Keratinocyte (primary cell): Measurements from ENCODE around the gene BCL2. TPM values are rescaled to one million over a fixed set of nuclear protein-coding genes. Genes with fewer than 3 reads are reported as not detected.

Experiments used
- DNase-seq: peaks from one replicate; pipeline ENCODE4 v3.0.0-alpha.2; 2011; ENCODE audit warnings: low read depth, missing footprints, low spot score
- FAIRE-seq: peaks from 2 replicates; lab custom pipeline; 2011; peaks lifted over from hg19 to GRCh38; lab: Jason Lieb, UNC
- H2AFZ ChIP-seq: 2 replicates; pipeline ENCODE4 v1.6.0; 2012; ENCODE audit warnings: low read length, control low read depth, inconsistent platforms; ENCODE audit not compliant: control insufficient read depth
- H3K27ac ChIP-seq: 2 replicates; pipeline ENCODE4 v1.5.1; 2011; ENCODE audit warnings: low read length; ENCODE audit not compliant: control insufficient read depth, insufficient read depth
- H3K27me3 ChIP-seq: 3 replicates; pipeline ENCODE4 v1.6.0; 2011; ENCODE audit warnings: low read length; ENCODE audit not compliant: control insufficient read depth, insufficient read depth; ENCODE audit errors: extremely low read depth
- H3K36me3 ChIP-seq, 2 experiments: 2 replicates in 1 of 2; 3 replicates in 1 of 2; pipeline ENCODE4 v1.5.1; 2011; ENCODE audit warnings: low read length in 2 of 2, mild to moderate bottlenecking in 1 of 2; ENCODE audit not compliant: control insufficient read depth in 2 of 2, insufficient read depth in 2 of 2; ENCODE audit errors: extremely low read depth in 1 of 2
- H3K4me1 ChIP-seq: 3 replicates; pipeline ENCODE4 v1.5.1; 2011; ENCODE audit warnings: low read length; ENCODE audit not compliant: control insufficient read depth, insufficient read depth; ENCODE audit errors: extremely low read depth
- H3K4me2 ChIP-seq: 3 replicates; pipeline ENCODE4 v1.6.0; 2011; ENCODE audit warnings: low read depth, low read length; ENCODE audit not compliant: control insufficient read depth, insufficient read depth; ENCODE audit errors: extremely low read depth
- H3K4me3 ChIP-seq, 3 experiments: fragments of 200-600 bp in 1 of 3; sonication (generic) in 1 of 3; 2 replicates in 2 of 3; 3 replicates in 1 of 3; pipeline ENCODE4 v1.5.1; 2011 to 2016; ENCODE audit warnings: low read length in 3 of 3, mild to moderate bottlenecking in 3 of 3, control low read depth in 2 of 3, inconsistent platforms in 1 of 3, low read depth in 1 of 3, mixed read lengths in 1 of 3, mixed run types in 1 of 3, moderate library complexity in 1 of 3; ENCODE audit not compliant: control insufficient read depth in 2 of 3, insufficient read depth in 2 of 3; ENCODE audit errors: extremely low read depth in 1 of 3
- H3K79me2 ChIP-seq: 2 replicates; pipeline ENCODE4 v1.6.0; 2012; ENCODE audit warnings: low read length; ENCODE audit not compliant: control insufficient read depth, insufficient read depth
- H3K9ac ChIP-seq: 3 replicates; pipeline ENCODE4 v1.6.0; 2011; ENCODE audit warnings: low read length; ENCODE audit not compliant: control insufficient read depth, insufficient read depth; ENCODE audit errors: extremely low read depth
- H3K9me1 ChIP-seq: 3 replicates; pipeline ENCODE4 v1.6.0; 2011; ENCODE audit warnings: low read length; ENCODE audit not compliant: control insufficient read depth, insufficient read depth; ENCODE audit errors: extremely low read depth
- H3K9me3 ChIP-seq: 2 replicates; pipeline ENCODE4 v1.5.1; 2012; ENCODE audit warnings: low read depth, low read length; ENCODE audit not compliant: control insufficient read depth
- H4K20me1 ChIP-seq: 3 replicates; pipeline ENCODE4 v1.6.0; 2011; ENCODE audit warnings: low read length; ENCODE audit not compliant: control insufficient read depth, insufficient read depth; ENCODE audit errors: extremely low read depth
- EZH2 ChIP-seq: IDR thresholded peaks from one replicate; pipeline ENCODE4 v1.6.1; 2012; ENCODE audit warnings: inconsistent platforms, mild to moderate bottlenecking, low read length, moderate library complexity
- dilution Hi-C: fragments of 300-500 bp; cut with MboI; formaldehyde crosslinking; loops from one replicate; pipeline ENCODE4 v1.7.0; 2020; ENCODE audit warnings: low sequenced_read_pairs; ENCODE audit not compliant: extremely low pct_ligation_motif_present
- polyA plus RNA-seq, 5 experiments: library from polyadenylated mRNA; depleted of rRNA in 3 of 5; stranded (reverse) in 3 of 5; stranded (forward) in 1 of 5; unstranded in 1 of 5; fragments of >200 nt; gene quantifications; 1 replicate in 1 of 5; 2 replicates in 3 of 5; 3 replicates in 1 of 5; pipeline versions ENCODE4 v1.2.1 to v1.2.3, GENCODE V29; 2011 to 2012; ENCODE audit warnings: missing spikeins in 2 of 5, low read depth in 1 of 5, low replicate concordance in 1 of 5
- TF ChIP-seq, protein P1 (sequence below), 3 experiments: IDR thresholded peaks in 1 of 3; conservative IDR thresholded peaks in 1 of 3; optimal IDR thresholded peaks in 1 of 3; 2 replicates in 2 of 3; 3 replicates in 1 of 3; pipeline versions ENCODE3 to v1.5.1; 2011; ENCODE audit warnings: low read length in 3 of 3, mild to moderate bottlenecking in 3 of 3, moderate library complexity in 2 of 3, control low read depth in 1 of 3, inconsistent platforms in 1 of 3; ENCODE audit not compliant: insufficient read depth in 2 of 3; ENCODE audit errors: extremely low read depth in 1 of 3

Gene BCL2
- polyA plus RNA-seq, 1 donor (not counting 4 experiments of a cell fraction or from before 2014, with no cell fraction given) = 0.30 TPM

DNA sequence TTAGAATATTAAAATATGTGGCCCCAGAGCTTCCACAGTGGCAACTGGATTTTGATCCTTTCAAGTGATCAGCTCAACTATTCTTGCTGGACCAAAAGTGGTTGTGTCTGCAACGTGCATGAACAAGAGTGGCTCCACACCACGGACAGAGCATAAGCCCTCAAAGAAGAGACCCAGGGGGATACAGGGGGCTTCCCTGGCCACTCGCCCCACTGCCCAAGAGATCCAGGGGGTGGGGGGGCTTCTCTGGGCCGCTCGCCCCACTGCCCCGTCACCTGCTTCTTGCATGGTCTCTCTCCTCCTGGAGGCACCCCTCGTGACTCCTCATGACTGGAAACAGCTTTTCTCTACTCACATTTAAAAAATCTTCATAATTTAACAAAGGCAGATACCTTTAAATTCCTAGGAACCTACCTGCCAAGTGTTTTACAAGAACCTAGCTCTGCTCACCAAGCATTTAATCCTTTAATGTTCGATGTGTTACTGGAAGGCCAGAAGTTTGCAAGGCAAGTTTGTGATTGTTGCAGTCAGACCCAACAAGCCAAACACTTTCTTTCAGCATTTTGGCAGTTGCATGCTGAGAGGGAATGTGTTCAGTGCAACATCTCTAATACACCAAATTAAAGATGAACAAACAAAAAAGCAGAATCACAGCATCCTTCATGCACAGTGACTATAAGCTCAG lies 174.3 kb downstream of the BCL2 start:
- Histone ChIP-seq H3K27me3 (peaks cover 6% of the 10 kb centered on the region), H3K4me2 (no peak overlapping the region), H3K79me2 (no peaks in the 10 kb centered on the region), H3K9me1 (no peaks in the 10 kb centered on the region), H3K27ac (no peak overlapping the region), H2AFZ (no peak overlapping the region), H3K9me3 (no peaks in the 10 kb centered on the region), H3K4me3 (no peak overlapping the region), H4K20me1 (no peaks in the 10 kb centered on the region), H3K4me1 (no peaks in the 10 kb centered on the region), H3K36me3 (no peaks in the 10 kb centered on the region), H3K9ac (no peak overlapping the region)
- TF ChIP-seq EZH2 = no peak
- TF ChIP-seq, protein P1, sequence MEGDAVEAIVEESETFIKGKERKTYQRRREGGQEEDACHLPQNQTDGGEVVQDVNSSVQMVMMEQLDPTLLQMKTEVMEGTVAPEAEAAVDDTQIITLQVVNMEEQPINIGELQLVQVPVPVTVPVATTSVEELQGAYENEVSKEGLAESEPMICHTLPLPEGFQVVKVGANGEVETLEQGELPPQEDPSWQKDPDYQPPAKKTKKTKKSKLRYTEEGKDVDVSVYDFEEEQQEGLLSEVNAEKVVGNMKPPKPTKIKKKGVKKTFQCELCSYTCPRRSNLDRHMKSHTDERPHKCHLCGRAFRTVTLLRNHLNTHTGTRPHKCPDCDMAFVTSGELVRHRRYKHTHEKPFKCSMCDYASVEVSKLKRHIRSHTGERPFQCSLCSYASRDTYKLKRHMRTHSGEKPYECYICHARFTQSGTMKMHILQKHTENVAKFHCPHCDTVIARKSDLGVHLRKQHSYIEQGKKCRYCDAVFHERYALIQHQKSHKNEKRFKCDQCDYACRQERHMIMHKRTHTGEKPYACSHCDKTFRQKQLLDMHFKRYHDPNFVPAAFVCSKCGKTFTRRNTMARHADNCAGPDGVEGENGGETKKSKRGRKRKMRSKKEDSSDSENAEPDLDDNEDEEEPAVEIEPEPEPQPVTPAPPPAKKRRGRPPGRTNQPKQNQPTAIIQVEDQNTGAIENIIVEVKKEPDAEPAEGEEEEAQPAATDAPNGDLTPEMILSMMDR (optimal IDR thresholded peaks at IDR 0.05 in 1 of 3, IDR thresholded peaks at IDR 0.05 in 1 of 3, conservative IDR thresholded peaks at IDR 0.05 in 1 of 3; ENCODE audit: extremely low read depth in 1 of 3, insufficient read depth in 2 of 3, low read length in 3 of 3) = no peak
- dilution Hi-C loops = no loop called here
- FAIRE-seq (no peak), DNase-seq (no peak)

DNA sequence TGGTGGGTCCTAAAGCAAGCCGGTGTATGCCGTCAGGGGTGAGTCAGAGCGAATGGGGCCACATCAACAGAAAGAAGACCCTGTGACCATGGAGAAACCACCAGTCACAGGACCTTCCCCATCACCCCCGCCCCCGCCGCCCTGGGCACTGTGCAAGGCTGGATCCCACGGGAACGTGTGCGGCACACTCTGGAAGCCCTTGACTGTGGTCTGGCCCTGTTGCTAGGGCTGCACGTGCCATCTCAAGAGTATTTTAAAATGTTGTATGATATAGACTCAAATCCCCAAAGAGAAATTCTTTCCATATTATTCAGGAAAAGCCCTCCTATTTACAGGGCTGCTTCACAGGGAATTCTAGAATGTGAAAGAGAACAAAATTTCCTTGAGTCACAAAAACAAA lies 174.8 kb downstream of the BCL2 start:
- H3K4me1 ChIP-seq = no peaks in the 10 kb centered on the region
- dilution Hi-C loops = no loop called here
- H3K36me3 ChIP-seq = no peaks in the 10 kb centered on the region
- no peaks in the 10 kb centered on the region for H3K9me3 ChIP-seq
- no peak overlapping the region for H3K4me3 ChIP-seq
- H3K27ac ChIP-seq = no peak overlapping the region
- no peaks in the 10 kb centered on the region for H3K79me2 ChIP-seq
- TF ChIP-seq, protein P1 (optimal IDR thresholded peaks at IDR 0.05 in 1 of 3, IDR thresholded peaks at IDR 0.05 in 1 of 3, conservative IDR thresholded peaks at IDR 0.05 in 1 of 3; ENCODE audit: extremely low read depth in 1 of 3, insufficient read depth in 2 of 3, low read length in 3 of 3) = no peak
- no peak for TF ChIP-seq EZH2
- H3K9ac ChIP-seq = no peak overlapping the region
- H3K27me3 ChIP-seq = peaks cover 6% of the 10 kb centered on the region
- FAIRE-seq (no peak), DNase-seq (no peak)
- no peaks in the 10 kb centered on the region for H3K9me1 ChIP-seq
- H2AFZ ChIP-seq = no peak overlapping the region
- no peaks in the 10 kb centered on the region for H4K20me1 ChIP-seq
- H3K4me2 ChIP-seq = no peak overlapping the region
